ENCODE measurements around the gene THRB.
"Not testable (repeated sequence)": the region's sequence is repeated elsewhere in the genome, so short reads cannot be mapped to it uniquely, and the experiment has no call there.

Gene THRB

GRCh38 chr3:24437326-24437725 is 57.3 kb downstream of the THRB start:
- Histone ChIP-seq H3K4me1 (no peaks in the 10 kb centered on the region), H3K4me2 (no peak overlapping the region), H3K36me3 (no peaks in the 10 kb centered on the region), H3K4me3 (no peak overlapping the region), H4K20me1 (no peaks in the 10 kb centered on the region), H3K27me3 (no peaks in the 10 kb centered on the region), H3K9ac (no peak overlapping the region), H3K9me3 (no peaks in the 10 kb centered on the region), H3K27ac (no peak overlapping the region)
- TF ChIP-seq Cebpa-rat (IDR thresholded peaks at IDR 0.05) = no peak

GRCh38 chr3:24435584-24435983 is 59.1 kb downstream of the THRB start:
- no peak overlapping the region for H3K4me2 ChIP-seq
- no peaks in the 10 kb centered on the region for H4K20me1 ChIP-seq
- no peak for TF ChIP-seq Cebpa-rat (IDR thresholded peaks at IDR 0.05)
- H3K4me1 ChIP-seq = no peaks in the 10 kb centered on the region
- H3K4me3 ChIP-seq = no peak overlapping the region
- H3K36me3 ChIP-seq = no peaks in the 10 kb centered on the region
- H3K9me3 ChIP-seq = no peaks in the 10 kb centered on the region
- H3K27ac ChIP-seq = no peak overlapping the region
- H3K9ac ChIP-seq = no peak overlapping the region
- H3K27me3 ChIP-seq = no peaks in the 10 kb centered on the region

GRCh38 chr3:24434651-24435050 is 60.0 kb downstream of the THRB start:
- no peak overlapping the region for H3K27ac ChIP-seq
- no peak for TF ChIP-seq Cebpa-rat (IDR thresholded peaks at IDR 0.05)
- H3K27me3 ChIP-seq = no peaks in the 10 kb centered on the region
- H3K4me3 ChIP-seq = no peak overlapping the region
- H3K9ac ChIP-seq = no peak overlapping the region
- H3K4me1 ChIP-seq = no peaks in the 10 kb centered on the region
- no peak overlapping the region for H3K4me2 ChIP-seq
- no peaks in the 10 kb centered on the region for H4K20me1 ChIP-seq
- no peaks in the 10 kb centered on the region for H3K9me3 ChIP-seq
- H3K36me3 ChIP-seq = no peaks in the 10 kb centered on the region

GRCh38 chr3:24433838-24434591 is 60.6 kb downstream of the THRB start:
- no peak overlapping the region for H3K4me2 ChIP-seq
- H3K4me1 ChIP-seq = no peaks in the 10 kb centered on the region
- H3K36me3 ChIP-seq = no peaks in the 10 kb centered on the region
- no peak overlapping the region for H3K9ac ChIP-seq
- no peaks in the 10 kb centered on the region for H3K9me3 ChIP-seq
- no peak for TF ChIP-seq Cebpa-rat (IDR thresholded peaks at IDR 0.05)
- no peak overlapping the region for H3K27ac ChIP-seq
- H4K20me1 ChIP-seq = no peaks in the 10 kb centered on the region
- H3K4me3 ChIP-seq = no peak overlapping the region
- no peaks in the 10 kb centered on the region for H3K27me3 ChIP-seq

- H3K27ac ChIP-seq = no peak overlapping the region
- H3K9ac ChIP-seq = no peak overlapping the region
- no peaks in the 10 kb centered on the region for H4K20me1 ChIP-seq
- no peaks in the 10 kb centered on the region for H3K4me1 ChIP-seq
- no peak overlapping the region for H3K4me3 ChIP-seq
- H3K4me2 ChIP-seq = no peak overlapping the region
- no peak for TF ChIP-seq Cebpa-rat (IDR thresholded peaks at IDR 0.05)
- H3K9me3 ChIP-seq = no peaks in the 10 kb centered on the region
- no peaks in the 10 kb centered on the region for H3K36me3 ChIP-seq
- H3K27me3 ChIP-seq = no peaks in the 10 kb centered on the region
These were observed 61.7 kb downstream of the THRB start for GRCh38 chr3:24432989-24433388.

GRCh38 chr3:24428481-24428880 is 66.2 kb downstream of the THRB start:
- no peak overlapping the region for H3K27ac ChIP-seq
- H3K4me3 ChIP-seq = no peak overlapping the region
- H3K9ac ChIP-seq = no peak overlapping the region
- H3K4me1 ChIP-seq = peaks cover 5% of the 10 kb centered on the region; the same call in 1 of the 2 replicates
- no peak for TF ChIP-seq Cebpa-rat (IDR thresholded peaks at IDR 0.05)
- no peak overlapping the region for H3K4me2 ChIP-seq
- H3K9me3 ChIP-seq = no peaks in the 10 kb centered on the region
- H3K27me3 ChIP-seq = no peaks in the 10 kb centered on the region
- no peaks in the 10 kb centered on the region for H3K36me3 ChIP-seq
- no peaks in the 10 kb centered on the region for H4K20me1 ChIP-seq

GRCh38 chr3:24426896-24427295 is 67.8 kb downstream of the THRB start:
- Histone ChIP-seq H3K4me1 (peaks cover 5% of the 10 kb centered on the region; the same call in 1 of the 2 replicates), H3K4me2 (no peak overlapping the region), H3K9ac (no peak overlapping the region), H3K4me3 (no peak overlapping the region), H3K27me3 (no peaks in the 10 kb centered on the region), H4K20me1 (no peaks in the 10 kb centered on the region), H3K9me3 (no peaks in the 10 kb centered on the region), H3K27ac (no peak overlapping the region), H3K36me3 (no peaks in the 10 kb centered on the region)
- no peak for TF ChIP-seq Cebpa-rat (IDR thresholded peaks at IDR 0.05)

- not testable (repeated sequence) for H3K27me3 ChIP-seq, H3K9me3 ChIP-seq, H3K4me2 ChIP-seq, H3K27ac ChIP-seq, H3K36me3 ChIP-seq, H3K4me1 ChIP-seq, H3K9ac ChIP-seq, H3K4me3 ChIP-seq, H4K20me1 ChIP-seq
These were observed 73.8 kb downstream of the THRB start for GRCh38 chr3:24420829-24421228.

GRCh38 chr3:24420224-24420623 is 74.4 kb downstream of the THRB start:
- Histone ChIP-seq H3K9me3 (no peaks in the 10 kb centered on the region), H3K4me2 (no peak overlapping the region), H3K4me1 (no peaks in the 10 kb centered on the region), H3K9ac (no peak overlapping the region), H3K27me3 (no peaks in the 10 kb centered on the region), H4K20me1 (no peaks in the 10 kb centered on the region), H3K4me3 (no peak overlapping the region), H3K27ac (no peak overlapping the region), H3K36me3 (no peaks in the 10 kb centered on the region)
- no peak for TF ChIP-seq Cebpa-rat (IDR thresholded peaks at IDR 0.05)

GRCh38 chr3:24419067-24419791 is 75.4 kb downstream of the THRB start:
- Histone ChIP-seq H3K4me2 (no peak overlapping the region), H3K9ac (no peak overlapping the region), H3K4me3 (no peak overlapping the region), H3K9me3 (no peaks in the 10 kb centered on the region), H3K36me3 (no peaks in the 10 kb centered on the region), H3K27me3 (no peaks in the 10 kb centered on the region), H3K4me1 (no peaks in the 10 kb centered on the region), H4K20me1 (no peaks in the 10 kb centered on the region), H3K27ac (no peak overlapping the region)
- TF ChIP-seq Cebpa-rat (IDR thresholded peaks at IDR 0.05) = no peak
